ENCODE measurements around the gene LGALS3.

Gene LGALS3

DNA sequence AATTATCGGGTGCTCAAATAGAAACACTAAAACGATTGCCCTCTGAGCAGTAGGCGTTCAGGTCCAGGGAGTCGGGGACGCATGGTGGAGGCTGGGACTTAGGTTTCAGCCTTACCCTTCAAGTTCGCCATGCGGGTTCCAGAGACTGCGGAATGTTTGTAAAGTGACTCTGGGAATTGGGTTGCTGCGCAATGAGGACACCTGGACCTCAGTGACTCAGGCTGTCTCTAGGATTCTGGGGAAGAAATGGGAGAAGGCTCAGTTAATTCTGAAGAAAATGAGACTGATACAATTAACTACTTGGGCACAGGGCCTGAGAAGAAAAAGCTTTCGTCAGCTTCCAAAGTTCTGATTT lies 1.1 kb downstream of the LGALS3 start:
- H3K36me3 Mint-ChIP-seq (ENCODE audit: low read depth), result peaks cover 24% of the 10 kb centered on the region
- H3K9me3 Mint-ChIP-seq, result no peaks in the 10 kb centered on the region
- H3K27ac Mint-ChIP-seq, result no peak overlapping the region

DNA sequence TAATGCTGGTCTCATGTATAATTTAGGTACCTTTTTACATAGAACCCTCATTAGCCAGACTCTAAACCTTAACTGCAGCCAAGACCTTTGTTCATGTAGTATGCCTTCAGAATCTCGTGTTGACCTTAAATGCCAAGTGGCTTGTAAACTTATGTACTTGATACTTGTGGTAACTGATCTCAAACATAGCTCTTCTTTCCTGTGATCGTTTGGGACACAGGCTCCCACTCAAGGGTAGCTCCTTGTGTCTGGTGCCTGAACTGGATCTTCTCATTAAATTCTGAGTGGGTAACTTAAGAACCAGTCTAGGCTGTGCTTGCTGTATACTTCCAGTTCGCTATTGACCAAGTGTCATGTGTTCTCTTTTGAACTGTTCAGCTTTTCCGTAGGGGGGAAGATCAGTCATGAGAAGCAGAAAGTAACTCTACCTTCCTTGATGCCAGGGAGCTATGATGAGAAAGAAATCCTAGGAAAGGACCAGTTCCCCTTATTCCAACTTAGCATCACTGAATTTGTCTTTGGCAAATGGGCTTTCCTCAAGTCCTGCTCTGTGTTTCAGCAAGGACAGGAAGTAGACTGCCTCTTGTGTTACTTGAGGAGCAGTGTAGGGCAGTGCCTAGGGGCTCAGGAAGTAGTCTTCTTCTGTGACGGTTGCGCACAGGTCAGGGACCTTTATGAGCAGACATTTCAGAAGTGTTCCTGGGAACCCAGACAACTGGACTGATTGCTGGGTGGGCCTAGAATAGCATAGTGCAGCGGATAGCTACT lies 2.5 kb downstream of the LGALS3 start:
- H3K4me1 Mint-ChIP-seq (ENCODE audit: low read depth), result peaks cover 28% of the 10 kb centered on the region
- H3K9me3 Mint-ChIP-seq, result no peaks in the 10 kb centered on the region
- peaks cover 15% of the 10 kb centered on the region for H3K27me3 Mint-ChIP-seq (ENCODE audit: low read depth)
- peak overlapping the region; percentile 78 for H3K4me3 Mint-ChIP-seq
- peaks cover 24% of the 10 kb centered on the region for H3K36me3 Mint-ChIP-seq (ENCODE audit: low read depth)
- no peak overlapping the region for H3K27ac Mint-ChIP-seq
- no peak for DNase-seq (ENCODE audit: low spot score)

More for the DNA sequence above, 1.1 kb downstream of the LGALS3 start:
- DNase-seq (ENCODE audit: low spot score), result no peak
- H3K4me1 Mint-ChIP-seq (ENCODE audit: low read depth), result peaks cover 41% of the 10 kb centered on the region
- peaks cover 17% of the 10 kb centered on the region for H3K27me3 Mint-ChIP-seq (ENCODE audit: low read depth)
- peak overlapping the region; percentile 78 for H3K4me3 Mint-ChIP-seq

DNA sequence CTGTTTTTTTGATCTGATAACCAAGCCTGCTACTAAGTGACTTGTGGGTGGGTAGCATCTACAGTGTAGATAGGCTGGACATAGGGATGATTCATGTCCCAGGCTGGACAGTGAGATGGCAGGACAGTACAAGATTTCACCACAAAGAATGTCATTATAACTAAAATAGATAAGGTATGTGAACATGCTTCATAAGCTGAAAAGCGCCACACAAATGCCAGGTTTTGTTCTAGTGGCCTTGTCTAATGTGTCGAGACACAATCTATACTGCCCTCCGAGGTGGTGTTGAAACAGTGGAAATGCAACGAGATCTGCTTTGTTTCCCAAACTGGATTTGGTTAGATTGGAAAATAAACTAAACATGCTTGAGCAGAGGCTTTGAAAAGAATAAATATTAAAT lies 4.4 kb downstream of the LGALS3 start:
- Mint-ChIP-seq H3K36me3 (ENCODE audit: low read depth) (peaks cover 30% of the 10 kb centered on the region), H3K27ac (no peak overlapping the region), H3K27me3 (ENCODE audit: low read depth) (peaks cover 6% of the 10 kb centered on the region), H3K9me3 (no peaks in the 10 kb centered on the region), H3K4me1 (ENCODE audit: low read depth) (peaks cover 24% of the 10 kb centered on the region), H3K4me3 (no peak overlapping the region)
- no peak for DNase-seq (ENCODE audit: low spot score)

DNA sequence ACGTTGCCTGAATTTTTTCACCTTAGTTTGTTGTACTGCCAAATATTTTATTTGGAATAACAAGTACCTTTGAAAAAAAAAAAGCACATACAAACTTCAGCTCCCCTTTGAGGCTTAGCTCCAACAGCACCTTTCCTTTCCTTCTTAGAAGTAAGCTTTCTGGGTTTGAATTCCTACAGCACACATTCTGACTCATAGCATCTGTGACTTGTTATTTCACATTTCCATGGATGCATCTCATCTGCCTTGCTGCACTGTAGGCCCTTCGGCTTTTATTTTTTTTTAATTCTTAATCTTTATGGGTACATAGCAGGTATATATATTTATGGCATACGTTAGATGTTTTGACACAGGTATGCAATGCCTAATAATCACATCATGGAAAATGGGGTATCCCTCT lies 7.2 kb downstream of the LGALS3 start:
- peaks cover 15% of the 10 kb centered on the region for H3K4me1 Mint-ChIP-seq (ENCODE audit: low read depth)
- DNase-seq (ENCODE audit: low spot score), result no peak
- H3K36me3 Mint-ChIP-seq (ENCODE audit: low read depth), result peaks cover 47% of the 10 kb centered on the region

DNA sequence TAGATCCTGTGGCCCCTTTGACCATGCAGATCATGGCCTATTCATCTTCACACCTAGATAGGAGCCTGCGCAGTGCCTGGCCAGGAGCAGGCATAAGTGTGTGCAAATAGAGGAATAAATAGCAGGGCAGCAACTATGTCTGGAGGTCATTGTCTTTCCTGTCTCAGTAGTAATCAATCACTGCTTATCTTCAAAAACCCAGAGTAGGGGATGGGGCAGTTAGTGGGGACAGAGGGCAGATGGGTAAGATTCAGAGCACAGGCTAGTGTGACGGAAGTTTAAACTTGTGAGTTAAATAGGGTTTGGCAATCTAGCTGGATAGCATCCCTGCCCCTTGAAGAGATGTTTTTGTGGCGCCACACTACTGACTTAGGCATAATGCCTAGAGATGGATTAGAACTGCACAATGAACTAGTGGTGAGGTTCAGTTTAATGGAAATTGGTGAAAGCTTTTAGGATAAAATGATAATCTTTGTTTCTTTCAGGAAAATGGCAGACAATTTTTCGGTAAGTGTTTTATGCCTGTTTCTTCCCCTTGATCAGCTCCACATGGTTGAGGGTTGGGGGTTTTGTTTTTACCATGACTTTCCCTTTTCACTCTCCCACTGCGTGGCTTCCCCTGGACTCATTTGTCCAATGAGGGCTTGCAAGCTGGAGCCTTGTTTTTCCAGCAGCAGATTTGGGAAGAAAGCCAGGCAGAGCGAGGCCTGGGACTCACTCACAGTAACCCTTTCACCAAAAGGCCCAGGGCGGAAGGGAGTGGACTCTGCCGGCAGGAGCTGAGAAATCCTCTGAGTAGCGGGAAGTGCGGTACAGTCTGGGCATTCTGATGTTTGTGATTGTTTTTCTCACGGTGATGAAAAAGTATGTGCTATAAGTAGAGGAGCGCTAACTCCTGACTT lies 8.1 kb downstream of the LGALS3 start:
- Mint-ChIP-seq H3K36me3 (ENCODE audit: low read depth) (peaks cover 46% of the 10 kb centered on the region), H3K4me1 (ENCODE audit: low read depth) (peaks cover 12% of the 10 kb centered on the region), H3K9me3 (no peaks in the 10 kb centered on the region), H3K27ac (no peak overlapping the region), H3K4me3 (no peak overlapping the region), H3K27me3 (ENCODE audit: low read depth) (no peaks in the 10 kb centered on the region)
- DNase-seq (ENCODE audit: low spot score), result no peak

More for the DNA sequence above, 7.2 kb downstream of the LGALS3 start:
- Mint-ChIP-seq H3K27ac (no peak overlapping the region), H3K9me3 (no peaks in the 10 kb centered on the region), H3K4me3 (no peak overlapping the region), H3K27me3 (ENCODE audit: low read depth) (no peaks in the 10 kb centered on the region)

DNA sequence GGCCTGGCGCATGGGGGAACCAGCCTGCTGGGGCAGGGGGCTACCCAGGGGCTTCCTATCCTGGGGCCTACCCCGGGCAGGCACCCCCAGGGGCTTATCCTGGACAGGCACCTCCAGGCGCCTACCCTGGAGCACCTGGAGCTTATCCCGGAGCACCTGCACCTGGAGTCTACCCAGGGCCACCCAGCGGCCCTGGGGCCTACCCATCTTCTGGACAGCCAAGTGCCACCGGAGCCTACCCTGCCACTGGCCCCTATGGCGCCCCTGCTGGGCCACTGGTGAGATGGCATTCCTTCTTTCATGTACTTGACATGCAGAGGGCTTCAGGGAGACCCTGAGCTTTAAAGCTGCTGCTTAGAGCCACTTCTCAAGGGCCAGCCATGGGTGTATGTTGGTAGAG lies 9.0 kb downstream of the LGALS3 start:
- H3K36me3 Mint-ChIP-seq (ENCODE audit: low read depth), result peaks cover 46% of the 10 kb centered on the region
- H3K4me3 Mint-ChIP-seq, result no peak overlapping the region
- peaks cover 7% of the 10 kb centered on the region for H3K4me1 Mint-ChIP-seq (ENCODE audit: low read depth)
- no peak for DNase-seq (ENCODE audit: low spot score)
- H3K27ac Mint-ChIP-seq, result no peak overlapping the region
- no peaks in the 10 kb centered on the region for H3K9me3 Mint-ChIP-seq
- H3K27me3 Mint-ChIP-seq (ENCODE audit: low read depth), result no peaks in the 10 kb centered on the region

DNA sequence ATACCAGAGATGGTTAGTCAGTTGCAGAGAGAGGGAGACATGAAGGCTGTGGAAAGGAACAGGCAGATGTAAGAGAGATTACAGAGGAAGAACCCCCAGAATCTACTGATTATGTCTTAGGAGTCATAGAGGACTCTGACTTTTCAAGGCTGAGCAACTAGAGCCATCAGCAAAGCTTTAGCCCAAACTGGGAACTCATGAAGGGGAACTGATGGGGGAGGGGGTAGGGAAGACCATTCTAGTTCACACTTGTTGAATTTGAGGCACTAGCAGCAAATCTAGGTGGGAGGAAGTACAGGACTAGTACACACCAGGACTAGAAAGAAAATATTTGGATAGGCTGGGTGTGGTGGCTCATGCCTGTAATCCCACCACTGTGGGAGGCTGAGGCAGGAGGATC lies 10.1 kb downstream of the LGALS3 start:
- no peaks in the 10 kb centered on the region for H3K27me3 Mint-ChIP-seq (ENCODE audit: low read depth)
- no peak overlapping the region for H3K27ac Mint-ChIP-seq
- H3K4me1 Mint-ChIP-seq (ENCODE audit: low read depth), result peaks cover 8% of the 10 kb centered on the region

DNA sequence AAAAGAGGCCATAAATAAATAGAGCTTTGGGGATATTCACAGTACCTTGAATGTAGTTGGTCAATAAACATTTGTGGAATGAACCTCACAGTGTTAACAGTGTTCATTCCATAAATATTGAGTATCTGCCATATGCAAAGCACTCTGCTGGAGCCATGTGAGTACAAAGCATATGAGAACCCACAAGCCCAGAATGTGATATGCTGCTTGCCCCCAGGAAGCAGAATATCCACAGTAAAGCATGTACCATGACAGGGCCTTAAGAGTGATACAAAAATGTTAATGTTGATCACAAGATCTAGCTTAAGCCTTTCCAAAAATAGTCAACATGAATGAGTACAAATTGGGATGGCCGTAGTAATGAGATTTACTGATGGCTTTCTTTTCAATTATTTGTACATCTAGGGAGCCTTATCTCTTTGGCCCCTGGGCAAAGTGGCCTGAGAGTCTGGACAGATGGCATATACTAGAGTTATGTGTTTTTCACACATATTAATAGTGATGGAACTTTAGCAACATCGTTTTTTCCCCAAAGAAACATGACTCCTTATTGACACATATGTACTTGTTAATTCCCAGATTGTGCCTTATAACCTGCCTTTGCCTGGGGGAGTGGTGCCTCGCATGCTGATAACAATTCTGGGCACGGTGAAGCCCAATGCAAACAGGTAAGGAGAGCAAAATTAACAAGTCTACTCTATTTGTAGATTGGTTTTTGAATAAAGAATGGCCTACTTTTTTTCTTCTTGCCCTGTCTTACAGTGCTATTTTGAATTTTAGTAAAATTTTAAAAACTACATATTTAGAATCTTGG lies 10.9 kb downstream of the LGALS3 start:
- Mint-ChIP-seq H3K27ac (no peak overlapping the region), H3K4me1 (ENCODE audit: low read depth) (peaks cover 8% of the 10 kb centered on the region), H3K4me3 (no peak overlapping the region), H3K27me3 (ENCODE audit: low read depth) (no peaks in the 10 kb centered on the region), H3K9me3 (no peaks in the 10 kb centered on the region), H3K36me3 (ENCODE audit: low read depth) (peaks cover 46% of the 10 kb centered on the region)
- no peak for DNase-seq (ENCODE audit: low spot score)

More for the DNA sequence above, 10.1 kb downstream of the LGALS3 start:
- DNase-seq (ENCODE audit: low spot score), result no peak
- no peak overlapping the region for H3K4me3 Mint-ChIP-seq
- H3K36me3 Mint-ChIP-seq (ENCODE audit: low read depth), result peaks cover 41% of the 10 kb centered on the region
- no peaks in the 10 kb centered on the region for H3K9me3 Mint-ChIP-seq

DNA sequence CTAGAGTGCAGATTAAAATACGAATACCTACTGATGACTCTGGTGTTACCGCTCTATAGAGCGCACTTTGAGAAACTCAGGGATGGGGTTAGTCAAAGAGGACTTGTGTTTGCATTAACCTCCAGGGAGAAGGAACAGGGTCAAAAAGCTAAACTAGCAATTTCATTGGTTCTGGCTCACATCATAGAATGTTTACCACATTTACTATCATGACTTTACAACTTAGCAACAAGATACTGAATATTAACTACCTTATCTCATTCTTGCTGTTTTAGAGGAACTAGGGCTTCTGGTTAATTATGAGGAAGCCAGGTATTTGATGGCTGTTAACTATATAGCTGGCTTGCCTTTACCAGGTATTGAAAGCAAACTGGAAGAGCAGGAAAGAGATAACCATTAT lies 12.8 kb downstream of the LGALS3 start:
- Mint-ChIP-seq H3K27me3 (ENCODE audit: low read depth) (no peaks in the 10 kb centered on the region), H3K36me3 (ENCODE audit: low read depth) (peaks cover 58% of the 10 kb centered on the region), H3K27ac (no peak overlapping the region), H3K4me3 (no peak overlapping the region), H3K9me3 (no peaks in the 10 kb centered on the region), H3K4me1 (ENCODE audit: low read depth) (peaks cover 16% of the 10 kb centered on the region)
- DNase-seq (ENCODE audit: low spot score), result no peak

DNA sequence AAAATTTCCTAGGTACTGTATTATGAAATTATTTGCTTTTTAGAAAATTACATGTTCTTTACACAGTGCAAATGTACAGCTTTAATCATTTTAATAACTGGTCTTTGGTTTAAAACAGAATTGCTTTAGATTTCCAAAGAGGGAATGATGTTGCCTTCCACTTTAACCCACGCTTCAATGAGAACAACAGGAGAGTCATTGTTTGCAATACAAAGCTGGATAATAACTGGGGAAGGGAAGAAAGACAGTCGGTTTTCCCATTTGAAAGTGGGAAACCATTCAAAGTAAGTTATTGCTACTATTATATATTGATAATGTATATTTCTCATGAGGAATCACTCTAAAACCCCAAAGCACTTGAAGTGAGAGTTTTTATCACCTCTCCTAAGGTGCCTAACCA lies 13.4 kb downstream of the LGALS3 start:
- peaks cover 16% of the 10 kb centered on the region for H3K4me1 Mint-ChIP-seq (ENCODE audit: low read depth)
- H3K9me3 Mint-ChIP-seq, result no peaks in the 10 kb centered on the region
- H3K27ac Mint-ChIP-seq, result no peak overlapping the region
- no peaks in the 10 kb centered on the region for H3K27me3 Mint-ChIP-seq (ENCODE audit: low read depth)
- no peak overlapping the region for H3K4me3 Mint-ChIP-seq
- peaks cover 62% of the 10 kb centered on the region for H3K36me3 Mint-ChIP-seq (ENCODE audit: low read depth)
- no peak for DNase-seq (ENCODE audit: low spot score)

DNA sequence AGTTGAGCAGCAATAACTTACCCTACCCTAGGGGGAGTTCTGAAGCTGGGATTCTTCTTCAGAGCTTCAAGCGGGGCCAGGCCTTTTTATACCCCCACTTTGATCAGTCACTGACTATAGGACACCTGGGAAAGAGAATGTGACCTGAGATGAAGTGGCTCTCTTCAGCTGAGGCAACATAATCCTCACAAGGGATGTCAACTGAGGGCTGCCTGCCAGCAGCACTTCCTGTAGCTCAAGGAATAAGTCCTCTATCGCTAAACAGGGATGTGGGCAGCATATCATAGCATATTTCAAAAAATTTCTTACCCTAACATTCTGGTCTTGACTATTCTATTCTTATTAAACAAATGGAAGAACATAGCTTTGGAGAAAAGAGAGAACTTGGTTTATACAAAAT lies 17.4 kb downstream of the LGALS3 start:
- Mint-ChIP-seq H3K4me3 (no peak overlapping the region), H3K9me3 (no peaks in the 10 kb centered on the region), H3K36me3 (ENCODE audit: low read depth) (peaks cover 60% of the 10 kb centered on the region), H3K27ac (peak overlapping the region; percentile 20), H3K27me3 (ENCODE audit: low read depth) (no peaks in the 10 kb centered on the region), H3K4me1 (ENCODE audit: low read depth) (peaks cover 13% of the 10 kb centered on the region)
- DNase-seq (ENCODE audit: low spot score), result no peak

DNA sequence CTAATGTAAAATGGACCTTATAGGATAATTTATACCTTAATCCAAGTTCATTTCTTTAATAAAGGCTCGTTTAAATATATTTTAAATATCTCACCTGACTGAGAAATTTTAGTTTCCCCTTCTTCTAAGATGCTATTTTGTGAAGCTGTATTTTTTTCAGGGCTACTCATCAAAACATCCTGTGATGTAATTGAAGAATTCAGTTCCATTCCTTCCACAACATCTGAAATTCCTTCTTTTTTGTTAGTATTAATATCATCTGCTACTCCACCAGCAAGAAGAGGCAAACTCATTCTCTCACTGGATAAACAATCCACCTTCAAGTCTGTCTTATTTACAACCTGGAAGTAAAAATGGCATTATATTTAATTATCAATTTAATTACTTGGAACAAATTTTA lies 22.5 kb downstream of the LGALS3 start:
- H3K27me3 Mint-ChIP-seq (ENCODE audit: low read depth), result no peaks in the 10 kb centered on the region
- H3K4me1 Mint-ChIP-seq (ENCODE audit: low read depth), result peaks cover under 1% of the 10 kb centered on the region
- peaks cover 53% of the 10 kb centered on the region for H3K36me3 Mint-ChIP-seq (ENCODE audit: low read depth)
- H3K27ac Mint-ChIP-seq, result no peak overlapping the region
- H3K9me3 Mint-ChIP-seq, result no peaks in the 10 kb centered on the region
- H3K4me3 Mint-ChIP-seq, result no peak overlapping the region
- DNase-seq (ENCODE audit: low spot score), result no peak

DNA sequence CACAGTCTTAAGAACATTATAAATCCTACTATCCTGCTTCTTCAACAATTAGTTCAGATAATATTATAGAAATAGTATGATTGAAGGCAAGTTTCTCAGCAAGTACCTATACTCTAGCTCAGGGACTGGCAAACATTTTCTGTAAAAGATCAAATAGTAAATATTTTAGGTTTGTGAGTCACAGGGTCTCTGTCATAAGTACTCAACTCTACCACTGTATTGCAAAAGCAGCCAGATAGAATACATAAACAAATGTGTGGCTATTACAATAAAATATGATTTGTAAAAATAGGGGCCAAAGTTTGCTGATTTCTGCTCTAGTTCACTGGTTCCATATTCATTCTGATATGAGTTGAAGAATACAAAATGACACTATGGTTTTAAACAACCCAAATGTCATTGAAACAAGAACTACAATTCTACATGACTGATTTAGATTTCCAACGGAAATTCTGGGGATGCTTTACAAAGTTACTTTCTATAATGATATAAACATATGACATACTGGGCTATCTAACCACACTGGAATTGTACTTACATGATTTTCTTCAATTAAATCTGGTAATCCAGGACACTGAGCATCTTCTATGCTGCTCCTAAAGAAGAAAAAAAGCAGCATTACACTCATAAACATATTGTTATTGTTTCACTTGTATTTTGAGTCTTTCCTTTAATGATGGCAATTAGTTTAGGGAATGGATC lies 23.2 kb downstream of the LGALS3 start:
- no peaks in the 10 kb centered on the region for H3K27me3 Mint-ChIP-seq (ENCODE audit: low read depth)
- H3K4me3 Mint-ChIP-seq, result no peak overlapping the region
- DNase-seq (ENCODE audit: low spot score), result no peak
- peaks cover 5% of the 10 kb centered on the region for H3K4me1 Mint-ChIP-seq (ENCODE audit: low read depth)
- H3K27ac Mint-ChIP-seq, result no peak overlapping the region
- H3K9me3 Mint-ChIP-seq, result no peaks in the 10 kb centered on the region
- H3K36me3 Mint-ChIP-seq (ENCODE audit: low read depth), result peaks cover 55% of the 10 kb centered on the region

All from T-helper 2 cell treated with Interferon-gamma antibody and Interleukin-4, amounts not matched to agents 5 μg/mL and 100 μg/mL, for 36 hours (primary cell).